ENCODE data around the gene HCAR3. TPM values are rescaled to one million over a fixed set of nuclear protein-coding genes. Genes with fewer than 3 reads are reported as not detected.
"Not testable (repeated sequence)": the region's sequence is repeated elsewhere in the genome, so short reads cannot be mapped to it uniquely, and the experiment has no call there.

HCAR3 gene
- total RNA-seq, 1 experiment from 2014 or later: 0.17 TPM

- Mint-ChIP-seq H3K4me1 (ENCODE audit: low read depth, unreplicated experiment) (peaks cover 5% of the 10 kb centered on the region), H3K27ac (ENCODE audit: unreplicated experiment) (no peak overlapping the region), H3K36me3 (ENCODE audit: insufficient read depth, unreplicated experiment) (peaks cover 3% of the 10 kb centered on the region), H3K27me3 (ENCODE audit: unreplicated experiment) (no peaks in the 10 kb centered on the region), H3K4me3 (ENCODE audit: low read depth, unreplicated experiment) (no peak overlapping the region), H3K9me3 (ENCODE audit: low read depth, unreplicated experiment) (no peaks in the 10 kb centered on the region)
- intact Hi-C loops (cut with micrococcal nuclease; ENCODE audit: unreplicated experiment): no loop called here
- no peak for TF ChIP-seq CTCF (IDR thresholded peaks at IDR 0.05; ENCODE audit: unreplicated experiment)
- BruUV-seq (replicated peaks): no TSS peak
- CTCF ChIA-PET: interaction anchor here (0.5 kb wide), 1 partner anchor 9 kb away, joined by 4 read pairs; no protein-coding TSS in a partner anchor
- no peak for DNase-seq
Observed at GRCh38 chr12:122684297-122684813, 32.3 kb downstream of the HCAR3 start.

- no peak for TF ChIP-seq CTCF (IDR thresholded peaks at IDR 0.05; ENCODE audit: unreplicated experiment)
- DNase-seq: no peak
- CTCF ChIA-PET: no interaction called here
Observed at GRCh38 chr12:122681814-122682213, 34.8 kb downstream of the HCAR3 start.

GRCh38 chr12:122680989-122681388 is 35.6 kb downstream of the HCAR3 start:
- BruUV-seq (replicated peaks); H3K36me3 Mint-ChIP-seq (ENCODE audit: insufficient read depth, unreplicated experiment); DNase-seq; intact Hi-C loops (cut with micrococcal nuclease; ENCODE audit: unreplicated experiment); H3K4me3 Mint-ChIP-seq (ENCODE audit: low read depth, unreplicated experiment); H3K9me3 Mint-ChIP-seq (ENCODE audit: low read depth, unreplicated experiment); H3K27ac Mint-ChIP-seq (ENCODE audit: unreplicated experiment); H3K27me3 Mint-ChIP-seq (ENCODE audit: unreplicated experiment): not testable (repeated sequence)
- CTCF ChIA-PET: interaction anchor here (0.7 kb wide), 1 partner anchor 33 kb away, joined by 3 read pairs; no protein-coding TSS in a partner anchor
- peaks cover 12% of the 10 kb centered on the region for H3K4me1 Mint-ChIP-seq (ENCODE audit: low read depth, unreplicated experiment)

More at GRCh38 chr12:122681814-122682213, 34.8 kb downstream of the HCAR3 start:
- Mint-ChIP-seq H3K27me3 (ENCODE audit: unreplicated experiment) (no peaks in the 10 kb centered on the region), H3K27ac (ENCODE audit: unreplicated experiment) (no peak overlapping the region), H3K9me3 (ENCODE audit: low read depth, unreplicated experiment) (no peaks in the 10 kb centered on the region), H3K36me3 (ENCODE audit: insufficient read depth, unreplicated experiment) (peaks cover 7% of the 10 kb centered on the region), H3K4me1 (ENCODE audit: low read depth, unreplicated experiment) (peaks cover 12% of the 10 kb centered on the region), H3K4me3 (ENCODE audit: low read depth, unreplicated experiment) (no peak overlapping the region)
- intact Hi-C loops (cut with micrococcal nuclease; ENCODE audit: unreplicated experiment): no loop called here
- no TSS peak for BruUV-seq (replicated peaks)

- DNase-seq; CTCF ChIA-PET; H3K27me3 Mint-ChIP-seq (ENCODE audit: unreplicated experiment); H3K27ac Mint-ChIP-seq (ENCODE audit: unreplicated experiment); H3K4me3 Mint-ChIP-seq (ENCODE audit: low read depth, unreplicated experiment); H3K36me3 Mint-ChIP-seq (ENCODE audit: insufficient read depth, unreplicated experiment); intact Hi-C loops (cut with micrococcal nuclease; ENCODE audit: unreplicated experiment); BruUV-seq (replicated peaks); H3K9me3 Mint-ChIP-seq (ENCODE audit: low read depth, unreplicated experiment): not testable (repeated sequence)
- peaks cover 12% of the 10 kb centered on the region for H3K4me1 Mint-ChIP-seq (ENCODE audit: low read depth, unreplicated experiment)
Observed at GRCh38 chr12:122676781-122677180, 39.8 kb downstream of the HCAR3 start.

GRCh38 chr12:122676015-122676414 is 40.6 kb downstream of the HCAR3 start:
- H3K27ac Mint-ChIP-seq (ENCODE audit: unreplicated experiment); BruUV-seq (replicated peaks); intact Hi-C loops (cut with micrococcal nuclease; ENCODE audit: unreplicated experiment); H3K9me3 Mint-ChIP-seq (ENCODE audit: low read depth, unreplicated experiment); H3K4me3 Mint-ChIP-seq (ENCODE audit: low read depth, unreplicated experiment); H3K36me3 Mint-ChIP-seq (ENCODE audit: insufficient read depth, unreplicated experiment); DNase-seq; H3K27me3 Mint-ChIP-seq (ENCODE audit: unreplicated experiment); CTCF ChIA-PET: not testable (repeated sequence)
- H3K4me1 Mint-ChIP-seq (ENCODE audit: low read depth, unreplicated experiment): peaks cover 12% of the 10 kb centered on the region

- DNase-seq: no peak
- Mint-ChIP-seq H3K9me3 (ENCODE audit: low read depth, unreplicated experiment) (no peaks in the 10 kb centered on the region), H3K27ac (ENCODE audit: unreplicated experiment) (no peak overlapping the region), H3K4me1 (ENCODE audit: low read depth, unreplicated experiment) (peaks cover 9% of the 10 kb centered on the region), H3K36me3 (ENCODE audit: insufficient read depth, unreplicated experiment) (no peaks in the 10 kb centered on the region), H3K27me3 (ENCODE audit: unreplicated experiment) (no peaks in the 10 kb centered on the region), H3K4me3 (ENCODE audit: low read depth, unreplicated experiment) (no peak overlapping the region)
- intact Hi-C loops (cut with micrococcal nuclease; ENCODE audit: unreplicated experiment): no loop called here
- TF ChIP-seq CTCF (IDR thresholded peaks at IDR 0.05; ENCODE audit: unreplicated experiment): no peak
- BruUV-seq (replicated peaks): no TSS peak
- CTCF ChIA-PET: no interaction called here
Observed at GRCh38 chr12:122672515-122672914, 44.1 kb downstream of the HCAR3 start.

Data from Calu3 (cell line).